SH-SY5Y (cell line): ENCODE results near the gene FKBP15.

Source experiments
- GATA2 ChIP-seq: IDR thresholded peaks from 2 replicates; pipeline ENCODE4 v1.6.1; 2011; ENCODE audit warnings: mild to moderate bottlenecking, low read depth, low read length
- GATA3 ChIP-seq: IDR thresholded peaks from 2 replicates; pipeline ENCODE4 v1.6.1; 2011; ENCODE audit warnings: low read depth, mild to moderate bottlenecking, low read length, moderate library complexity

- TF ChIP-seq GATA2: no peak
- TF ChIP-seq GATA3: no peak
These were observed 68.4 kb downstream of the FKBP15 start for GRCh38 chr9:113152699-113153098.
